B cell (primary cell): Measurements from ENCODE around the gene ASB2. TPM values are rescaled to one million over a fixed set of nuclear protein-coding genes. Genes with fewer than 3 reads are reported as not detected.
A peak's percentile ranks its signal among the peaks of the same experiment; 100 is the strongest.

Experiments used
- ATAC-seq: fragments of 200-7000 bp; cut with Tn5 transposase; one replicate; pipeline ENCODE4 v1.10.0; 2021; ENCODE audit warnings: low read depth, mild to moderate bottlenecking, moderate number of reproducible peaks, moderate library complexity
- CTCF ChIA-PET: fragments of 350-600 bp; sonication (Branson Sonifier 250); formaldehyde crosslinking; loops from one replicate; lab custom pipeline; 2021; ENCODE audit warnings: antibody characterized with exemption, inconsistent platforms; lab: Charles Lee
- POLR2A ChIA-PET: fragments of 350-600 bp; sonication (Branson Sonifier 250); formaldehyde crosslinking; loops from one replicate; lab custom pipeline; 2021; ENCODE audit warnings: antibody characterized with exemption; lab: Charles Lee
- DNase-seq: peaks from one replicate; pipeline ENCODE4 v3.0.0; 2013
- H2AFZ ChIP-seq: 2 replicates; pipeline ENCODE4 v1.6.1; 2012; ENCODE audit warnings: mild to moderate bottlenecking, low read depth, low read length; ENCODE audit not compliant: insufficient read depth, poor library complexity, severe bottlenecking
- H3K27ac ChIP-seq, 2 donors: 1 replicate in 1 of 2; 2 replicates in 1 of 2; pipeline ENCODE4 v1.5.1; 2012 to 2013; ENCODE audit warnings: low read length in 2 of 2, mild to moderate bottlenecking in 2 of 2, moderate library complexity in 1 of 2
- H3K27me3 ChIP-seq, 4 experiments: fragments of 200-600 bp in 1 of 4; sonication (generic) in 1 of 4; replicated peaks in 1 of 4; 1 replicate in 2 of 4; 2 replicates in 2 of 4; pipeline versions ENCODE4 v1.6.1 to v1.7.0; 2013 to 2016; ENCODE audit warnings: low read length in 3 of 4, mild to moderate bottlenecking in 2 of 4, mixed read lengths in 1 of 4, moderate library complexity in 1 of 4; ENCODE audit not compliant: insufficient read depth in 4 of 4, control insufficient read depth in 3 of 4; ENCODE audit errors: control extremely low read depth in 1 of 4
- H3K36me3 ChIP-seq, 2 experiments: replicated peaks in 1 of 2; 1 replicate in 1 of 2; 2 replicates in 1 of 2; pipeline versions ENCODE4 v1.6.1 to v1.7.1; 2013; ENCODE audit warnings: low read length in 1 of 2; ENCODE audit not compliant: insufficient read depth in 2 of 2, control insufficient read depth in 1 of 2; ENCODE audit errors: control extremely low read depth in 1 of 2, extremely low read depth in 1 of 2
- H3K4me1 ChIP-seq, 2 donors: fragments of 200-600 bp in 1 of 2; sonication (generic) in 1 of 2; 1 replicate in 1 of 2; 2 replicates in 1 of 2; pipeline versions ENCODE4 v1.5.1 to v1.6.1; 2013 to 2017; ENCODE audit warnings: low read length in 2 of 2; ENCODE audit not compliant: control insufficient read depth in 2 of 2, insufficient read depth in 2 of 2
- H3K4me2 ChIP-seq: replicated peaks from 2 replicates; pipeline ENCODE3; 2012; ENCODE audit warnings: mild to moderate bottlenecking, low read depth, low read length; ENCODE audit not compliant: poor library complexity, severe bottlenecking
- H3K4me3 ChIP-seq, 5 experiments: fragments of 200-600 bp in 1 of 5; sonication (generic) in 1 of 5; 1 replicate in 3 of 5; 2 replicates in 2 of 5; pipeline versions ENCODE4 v1.5.1 to v1.7.0; 2011 to 2016; ENCODE audit warnings: low read length in 4 of 5, mild to moderate bottlenecking in 4 of 5, low read depth in 2 of 5, control low read depth in 1 of 5, moderate library complexity in 1 of 5; ENCODE audit not compliant: insufficient read depth in 1 of 5; ENCODE audit errors: control extremely low read depth in 1 of 5, extremely low read depth in 1 of 5
- H3K79me2 ChIP-seq: fragments of 200-600 bp; sonication (generic); one replicate; pipeline ENCODE4 v1.6.0; 2016; ENCODE audit warnings: low read length; ENCODE audit not compliant: control insufficient read depth, insufficient read depth
- H3K9ac ChIP-seq: fragments of 200-600 bp; sonication (generic); 2 replicates; pipeline ENCODE4 v1.6.1; 2017; ENCODE audit warnings: mild to moderate bottlenecking, low read length, moderate library complexity
- H3K9me3 ChIP-seq, 3 donors: one replicate each; pipeline versions ENCODE4 v1.6.1 to v1.7.1; 2013; ENCODE audit warnings: low read length in 2 of 3; ENCODE audit not compliant: control insufficient read depth in 2 of 3, insufficient read depth in 1 of 3; ENCODE audit errors: control extremely low read depth in 1 of 3
- H4K20me1 ChIP-seq: 2 replicates; pipeline ENCODE4 v1.6.0; 2012; ENCODE audit warnings: mild to moderate bottlenecking, low read length; ENCODE audit not compliant: insufficient read depth, control insufficient read depth, poor library complexity, severe bottlenecking
- H3K27ac Mint-ChIP-seq: one replicate; pipeline ENCODE4 v1.8.0; 2021; ENCODE audit warnings: mixed read lengths
- H3K27me3 Mint-ChIP-seq: one replicate; pipeline ENCODE4 v1.8.0; 2021; ENCODE audit warnings: mixed read lengths
- H3K4me1 Mint-ChIP-seq: one replicate; pipeline ENCODE4 v1.8.0; 2021; ENCODE audit warnings: mixed read lengths
- H3K4me3 Mint-ChIP-seq: one replicate; pipeline ENCODE4 v1.8.0; 2021; ENCODE audit warnings: mixed read lengths
- H3K9me3 Mint-ChIP-seq: one replicate; pipeline ENCODE4 v1.8.0; 2022; ENCODE audit warnings: mixed read lengths; ENCODE audit not compliant: insufficient read depth
- CTCF ChIP-seq: fragments of 200-600 bp; IDR thresholded peaks from one replicate; pipeline ENCODE4 v1.8.0; 2022; ENCODE audit warnings: antibody characterized with exemption, mild to moderate bottlenecking
- EZH2 ChIP-seq: IDR thresholded peaks from 2 replicates; pipeline ENCODE4 v1.6.1; 2012; ENCODE audit warnings: borderline replicate concordance, low read depth, mild to moderate bottlenecking, moderate library complexity, low read length; ENCODE audit not compliant: insufficient read depth, poor library complexity, severe bottlenecking
- WGBS: methylation state at CpG from one replicate; pipeline ENCODE4 v1.1.5; 2013; ENCODE audit warnings: missing lambda C conversion rate; ENCODE audit not compliant: insufficient coverage; 5-methylcytosine and 5-hydroxymethylcytosine counted together
- intact Hi-C: fragments of 100-400 bp; cut with micrococcal nuclease; formaldehyde crosslinking; loops from one replicate; pipeline ENCODE4 v1.10.0; 2022
- polyA plus RNA-seq: library from polyadenylated mRNA; depleted of rRNA; stranded (reverse); fragments of >200 nt; gene quantifications from 2 replicates; pipeline ENCODE4 v1.2.3, GENCODE V29; 2012
- total RNA-seq, 2 donors: library from RNA; stranded (reverse); fragments of 120-200 nt in 1 of 2; gene quantifications; 1 replicate in 1 of 2; 2 replicates in 1 of 2; pipeline versions ENCODE4 v1.2.3 to v1.2.4, GENCODE V29; 2013 to 2022

Gene ASB2
- total and polyA plus RNA-seq, 2 donors (not counting 1 experiment from before 2014, with no cell fraction given): 1.5 to 2.7 TPM

GRCh38 chr14:93954516-93954830 lies 21.9 kb downstream of the ASB2 start:
- H3K4me3 ChIP-seq: no peak overlapping the region
- no peaks in the 10 kb centered on the region for H3K9me3 ChIP-seq
- H3K27ac ChIP-seq: no peak overlapping the region
- H3K27me3 Mint-ChIP-seq: no peaks in the 10 kb centered on the region
- H3K79me2 ChIP-seq: peaks cover 10% of the 10 kb centered on the region
- TF ChIP-seq CTCF (no peak), EZH2 (no peak)
- H3K4me2 ChIP-seq: peak overlapping the region; percentile 89
- no peaks in the 10 kb centered on the region for H3K36me3 ChIP-seq
- ATAC-seq (no peak), DNase-seq (no peak)
- intact Hi-C loops: loop anchor here (2.0 kb wide), 1 partner anchor 16 kb away; no protein-coding TSS in a partner anchor
- no peaks in the 10 kb centered on the region for H3K27me3 ChIP-seq
- peak overlapping the region; percentile 71 for H3K4me3 Mint-ChIP-seq
- H4K20me1 ChIP-seq: no peaks in the 10 kb centered on the region
- H3K27ac Mint-ChIP-seq: peak overlapping the region; percentile 76
- ChIA-PET CTCF (interaction anchor here (9.0 to 37.7 kb wide), 2 partner anchors 12 to 16 kb away, joined by 117 to 1036 read pairs; no protein-coding TSS in a partner anchor), POLR2A (no interaction called here)
- H3K4me1 ChIP-seq: peaks cover 58 to 67% of the 10 kb centered on the region in 2 donors
- H3K9ac ChIP-seq: peak overlapping the region; percentile 51
- 75% methylated on average over 3 of the region's 4 CpGs for WGBS
- H3K9me3 Mint-ChIP-seq: no peaks in the 10 kb centered on the region
- peak overlapping the region; percentile 72 for H2AFZ ChIP-seq
- H3K4me1 Mint-ChIP-seq: peaks cover 61% of the 10 kb centered on the region

- CTCF ChIA-PET: interaction anchor here (9.0 to 37.7 kb wide), 3 partner anchors 11 to 16 kb away, joined by 117 to 1036 read pairs (median 1036); partner anchors contain the start of gene ASB2
These were observed 22.4 kb downstream of the ASB2 start for GRCh38 chr14:93953739-93954515.

More at GRCh38 chr14:93953739-93954515, 22.4 kb downstream of the ASB2 start:
- peaks cover 53 to 62% of the 10 kb centered on the region in 2 donors for H3K4me1 ChIP-seq
- no peaks in the 10 kb centered on the region for H3K27me3 Mint-ChIP-seq
- peak overlapping the region; percentile 89 for H3K4me2 ChIP-seq
- no peak overlapping the region for H3K27ac ChIP-seq
- TF ChIP-seq EZH2: no peak
- TF ChIP-seq CTCF: no peak
- WGBS: 77% methylated on average over 17 of the region's 18 CpGs
- H3K27ac Mint-ChIP-seq: peak overlapping the region; percentile 2
- peak overlapping the region; percentile 72 for H2AFZ ChIP-seq
- H3K27me3 ChIP-seq: no peaks in the 10 kb centered on the region
- no peak overlapping the region for H3K9ac ChIP-seq
- POLR2A ChIA-PET: no interaction called here
- H3K4me3 Mint-ChIP-seq: peak overlapping the region; percentile 5
- no peaks in the 10 kb centered on the region for H3K36me3 ChIP-seq
- H3K4me1 Mint-ChIP-seq: peaks cover 56% of the 10 kb centered on the region
- H3K4me3 ChIP-seq: no peak overlapping the region
- H4K20me1 ChIP-seq: no peaks in the 10 kb centered on the region
- H3K9me3 ChIP-seq: no peaks in the 10 kb centered on the region
- no peak for DNase-seq
- peaks cover 10% of the 10 kb centered on the region for H3K79me2 ChIP-seq
- intact Hi-C loops: loop anchor here (2.0 kb wide), 1 partner anchor 17 kb away; no protein-coding TSS in a partner anchor
- no peaks in the 10 kb centered on the region for H3K9me3 Mint-ChIP-seq
- ATAC-seq: no peak
